WI38 (cell line): Measurements from ENCODE around the gene GTF3C1.

Experiments
- H3K4me3 ChIP-seq: 2 replicates; pipeline ENCODE4 v1.5.1; 2011; ENCODE audit warnings: low read depth, mild to moderate bottlenecking, control low read depth, low read length
- TF ChIP-seq, protein P1 (sequence below): IDR thresholded peaks from 2 replicates; pipeline ENCODE4 v1.5.1; 2012; ENCODE audit warnings: low read depth, mild to moderate bottlenecking, control low read depth, low read length

GTF3C1 gene

DNA sequence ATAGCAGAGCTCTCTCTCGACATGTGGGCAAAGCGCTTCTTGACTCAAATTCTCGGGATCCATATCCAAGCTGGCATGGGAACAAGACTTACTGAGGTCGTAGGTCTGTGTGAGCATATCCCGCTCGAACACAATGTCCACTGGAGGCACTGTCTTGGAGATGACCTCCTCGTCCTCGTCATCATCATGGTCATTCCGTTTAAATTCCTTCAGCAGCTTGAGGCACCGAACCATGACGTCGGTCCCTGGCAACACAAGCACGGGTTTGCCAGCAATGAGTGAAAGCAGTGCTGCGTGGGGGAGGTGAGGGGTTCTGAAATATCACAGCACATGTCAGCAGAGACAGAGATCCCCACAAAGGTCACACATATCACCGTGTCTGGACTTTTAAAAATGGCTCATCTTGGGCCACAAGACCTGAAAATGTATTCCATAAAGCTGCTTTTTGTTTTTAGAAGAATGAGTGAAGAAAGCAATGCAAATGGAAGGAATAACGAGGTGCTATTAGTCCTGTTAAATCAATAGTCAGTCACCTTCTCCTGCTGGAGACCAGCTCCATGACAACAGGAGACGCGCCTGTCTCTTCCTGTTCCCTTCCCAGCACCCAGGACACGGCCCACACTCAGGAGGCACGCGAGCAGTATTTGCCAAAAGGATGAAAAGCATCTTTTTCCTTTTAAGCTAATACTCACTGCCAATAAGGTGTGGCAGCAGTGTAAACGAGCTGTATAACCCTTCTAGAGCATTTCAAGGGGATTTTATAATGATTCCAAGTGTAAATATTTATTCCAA lies 37.9 kb downstream of the GTF3C1 start:
- TF ChIP-seq, protein P1, sequence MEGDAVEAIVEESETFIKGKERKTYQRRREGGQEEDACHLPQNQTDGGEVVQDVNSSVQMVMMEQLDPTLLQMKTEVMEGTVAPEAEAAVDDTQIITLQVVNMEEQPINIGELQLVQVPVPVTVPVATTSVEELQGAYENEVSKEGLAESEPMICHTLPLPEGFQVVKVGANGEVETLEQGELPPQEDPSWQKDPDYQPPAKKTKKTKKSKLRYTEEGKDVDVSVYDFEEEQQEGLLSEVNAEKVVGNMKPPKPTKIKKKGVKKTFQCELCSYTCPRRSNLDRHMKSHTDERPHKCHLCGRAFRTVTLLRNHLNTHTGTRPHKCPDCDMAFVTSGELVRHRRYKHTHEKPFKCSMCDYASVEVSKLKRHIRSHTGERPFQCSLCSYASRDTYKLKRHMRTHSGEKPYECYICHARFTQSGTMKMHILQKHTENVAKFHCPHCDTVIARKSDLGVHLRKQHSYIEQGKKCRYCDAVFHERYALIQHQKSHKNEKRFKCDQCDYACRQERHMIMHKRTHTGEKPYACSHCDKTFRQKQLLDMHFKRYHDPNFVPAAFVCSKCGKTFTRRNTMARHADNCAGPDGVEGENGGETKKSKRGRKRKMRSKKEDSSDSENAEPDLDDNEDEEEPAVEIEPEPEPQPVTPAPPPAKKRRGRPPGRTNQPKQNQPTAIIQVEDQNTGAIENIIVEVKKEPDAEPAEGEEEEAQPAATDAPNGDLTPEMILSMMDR = no peak
- no peak overlapping the region for H3K4me3 ChIP-seq

DNA sequence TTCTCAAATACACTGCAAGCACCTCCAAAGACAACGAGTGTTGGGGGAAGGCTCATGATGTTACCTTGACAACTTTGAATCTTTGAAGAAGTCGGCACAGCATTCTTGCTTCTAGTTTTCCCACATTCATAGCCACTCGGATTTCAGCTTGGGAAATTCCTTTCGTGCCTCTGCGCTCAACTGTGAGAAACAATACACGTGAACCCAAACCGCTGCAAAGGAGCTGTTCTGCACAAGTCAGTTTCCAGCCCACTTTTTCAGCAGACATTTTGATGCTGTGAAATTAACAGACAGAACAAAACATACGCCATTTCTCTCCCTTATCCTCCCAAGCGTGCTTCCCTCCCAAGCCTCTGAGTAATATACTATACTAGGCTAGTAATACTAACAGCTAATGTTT lies 41.2 kb downstream of the GTF3C1 start:
- TF ChIP-seq, protein P1 = no peak
- H3K4me3 ChIP-seq = no peak overlapping the region

DNA sequence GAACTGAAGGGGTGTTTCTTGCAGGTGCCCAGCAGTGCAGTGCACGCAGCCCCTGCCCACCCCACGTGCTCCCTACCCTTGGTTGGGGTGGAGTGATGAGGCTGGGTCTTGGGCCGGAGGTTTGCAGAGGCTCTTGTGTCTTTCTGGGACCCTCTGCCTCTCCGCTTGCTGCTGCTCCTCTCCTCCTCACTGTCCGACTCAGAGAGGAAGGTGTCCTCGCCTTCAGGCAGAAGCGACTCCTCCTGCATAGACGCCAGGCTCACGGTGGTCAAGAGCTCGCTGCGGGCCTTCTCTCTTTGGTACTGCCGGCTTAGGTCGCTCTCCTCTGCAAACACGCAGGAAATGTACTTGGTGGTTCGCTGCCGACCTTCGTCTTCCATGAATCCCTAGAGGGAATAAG lies 42.9 kb downstream of the GTF3C1 start:
- no peak overlapping the region for H3K4me3 ChIP-seq
- TF ChIP-seq, protein P1 = no peak

GRCh38 chr16:27505297-27506236 lies 44.1 kb downstream of the GTF3C1 start:
- no peak overlapping the region for H3K4me3 ChIP-seq
- TF ChIP-seq, protein P1 = no peak

DNA sequence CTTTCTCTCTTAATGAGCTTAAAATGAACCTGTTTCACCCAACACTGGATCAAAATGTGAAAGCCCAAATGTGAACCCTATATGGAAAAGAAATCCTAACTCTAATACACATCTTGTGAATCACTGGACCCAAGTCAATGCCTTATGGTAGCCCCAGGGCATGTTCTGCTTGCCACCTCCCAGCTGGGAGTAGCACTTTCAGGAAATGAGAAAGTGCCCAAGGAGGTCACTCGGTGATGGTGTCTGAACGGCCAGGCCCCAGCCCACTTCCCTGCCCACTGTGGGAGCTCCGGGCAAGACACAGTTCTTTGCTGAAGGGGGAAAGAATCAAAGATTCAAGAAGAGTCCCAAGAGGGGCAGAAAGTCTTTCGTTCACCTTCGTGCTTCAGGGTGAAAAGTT lies 46.1 kb downstream of the GTF3C1 start:
- TF ChIP-seq, protein P1 = no peak
- H3K4me3 ChIP-seq = no peak overlapping the region

DNA sequence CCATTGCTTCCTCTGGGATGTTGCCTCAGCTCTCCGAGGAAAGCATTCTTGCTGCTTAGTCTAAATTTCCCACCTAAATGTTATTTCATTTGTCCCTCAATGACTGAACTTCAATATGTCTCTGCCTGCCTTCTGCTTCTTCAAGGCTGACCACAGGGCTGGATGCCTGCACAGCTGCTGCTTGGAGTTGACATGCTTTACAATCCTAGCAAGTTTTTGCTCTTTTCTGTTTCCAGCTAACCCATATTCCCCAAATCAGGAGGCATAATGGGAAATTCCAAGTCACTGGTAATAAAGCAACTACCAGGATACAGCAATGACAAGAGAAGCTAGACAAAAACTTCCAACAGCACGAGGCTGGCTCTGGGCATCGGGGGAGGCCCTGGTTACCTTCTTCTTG lies 48.9 kb downstream of the GTF3C1 start:
- TF ChIP-seq, protein P1 = no peak
- H3K4me3 ChIP-seq = no peak overlapping the region

DNA sequence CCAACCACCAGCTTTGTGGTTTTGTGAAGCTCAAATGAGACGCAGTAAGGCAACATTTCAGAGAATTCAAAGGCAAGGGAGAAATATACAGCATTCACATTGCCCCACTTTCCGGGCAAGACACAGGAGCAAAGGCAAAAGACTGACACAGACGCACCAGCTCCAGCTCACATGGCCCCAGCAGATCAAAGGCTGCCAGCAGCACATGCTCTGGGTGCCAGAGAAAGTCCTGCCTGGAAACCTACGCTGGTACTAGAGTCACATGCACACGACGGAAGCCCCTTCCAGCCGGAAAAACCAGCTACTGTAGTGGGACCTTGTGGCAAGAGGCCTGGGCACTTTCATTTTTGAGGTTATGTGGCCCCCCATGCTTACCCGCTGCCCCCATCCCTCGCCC lies 50.1 kb downstream of the GTF3C1 start:
- TF ChIP-seq, protein P1 = no peak
- H3K4me3 ChIP-seq = no peak overlapping the region
